Ramos (cell line): ENCODE results near the gene ALOX12B.

Experiments
- in situ Hi-C: fragments of 300-500 bp; cut with MboI; formaldehyde crosslinking; loops from one replicate; pipeline ENCODE4 v1.14.3; 2022; ENCODE audit warnings: low sequenced_read_pairs; ENCODE audit not compliant: unreplicated experiment

The ALOX12B gene

DNA sequence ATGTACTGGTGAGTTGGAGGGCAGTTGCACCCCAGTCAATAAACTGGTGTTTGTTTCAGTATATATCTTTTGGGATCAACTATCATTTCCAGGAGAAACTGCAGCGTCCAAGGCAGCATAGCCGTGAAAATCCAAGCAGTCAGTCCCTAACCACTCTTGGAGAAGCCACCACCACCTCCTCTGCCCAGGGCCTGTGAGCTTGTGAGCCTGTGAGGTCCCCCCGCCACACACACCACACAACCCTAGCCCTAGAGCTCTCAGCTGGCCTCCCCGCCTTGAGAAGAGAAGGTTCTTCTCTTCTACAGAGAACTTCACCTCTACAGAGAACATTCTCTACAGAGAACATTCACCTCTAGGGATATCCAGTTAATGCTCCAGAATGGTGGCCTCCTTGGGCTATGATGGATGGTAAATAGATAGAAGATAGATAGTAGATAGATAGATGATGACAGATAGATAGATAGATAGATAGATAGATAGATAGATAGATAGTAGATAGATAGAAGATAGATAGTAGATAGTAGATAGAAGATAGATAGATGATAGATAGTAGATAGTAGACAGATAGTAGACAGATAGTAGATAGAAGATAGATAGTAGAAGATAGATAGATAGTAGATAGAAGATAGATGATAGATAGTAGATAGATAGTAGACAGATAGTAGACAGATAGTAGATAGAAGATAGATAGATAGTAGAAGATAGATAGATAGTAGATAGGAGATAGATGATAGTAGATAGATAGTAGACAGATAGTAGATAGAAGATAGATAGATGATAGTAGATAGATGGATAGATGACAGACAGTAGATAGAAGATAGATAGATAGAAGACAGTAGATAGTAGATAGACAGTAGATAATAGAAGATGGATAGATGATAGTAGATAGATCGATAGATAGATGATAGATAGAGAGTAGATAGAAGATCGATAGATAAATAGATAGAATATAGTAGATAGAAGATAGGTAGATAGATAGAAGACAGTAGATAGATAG is 35.0 kb downstream of the ALOX12B start:
- in situ Hi-C loops, result loop anchor here (25.0 kb wide), 1 partner anchor 685 kb away; the partner anchor contains the start of gene CCDC42

DNA sequence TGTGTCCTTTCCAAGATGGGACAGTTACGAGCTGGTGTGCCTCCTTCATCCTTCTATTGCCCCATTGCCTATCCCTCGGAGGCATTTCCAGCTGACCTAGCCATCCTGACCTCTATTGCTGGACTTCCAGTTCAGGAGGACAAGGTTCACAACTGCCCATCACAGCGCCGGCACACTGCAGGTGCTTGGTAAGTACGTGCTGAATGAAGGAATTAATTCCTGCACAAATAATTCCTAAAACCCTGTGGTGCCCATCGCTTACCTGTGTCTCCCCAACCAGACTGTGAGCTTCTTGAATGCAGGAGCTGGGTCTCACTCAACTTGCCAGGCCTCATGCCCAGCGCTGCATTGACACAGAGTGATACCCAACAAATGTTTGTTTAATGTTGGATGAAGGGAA is 35.7 kb downstream of the ALOX12B start:
- in situ Hi-C loops, result loop anchor here (25.0 kb wide), 1 partner anchor 685 kb away; the partner anchor contains the start of gene CCDC42

DNA sequence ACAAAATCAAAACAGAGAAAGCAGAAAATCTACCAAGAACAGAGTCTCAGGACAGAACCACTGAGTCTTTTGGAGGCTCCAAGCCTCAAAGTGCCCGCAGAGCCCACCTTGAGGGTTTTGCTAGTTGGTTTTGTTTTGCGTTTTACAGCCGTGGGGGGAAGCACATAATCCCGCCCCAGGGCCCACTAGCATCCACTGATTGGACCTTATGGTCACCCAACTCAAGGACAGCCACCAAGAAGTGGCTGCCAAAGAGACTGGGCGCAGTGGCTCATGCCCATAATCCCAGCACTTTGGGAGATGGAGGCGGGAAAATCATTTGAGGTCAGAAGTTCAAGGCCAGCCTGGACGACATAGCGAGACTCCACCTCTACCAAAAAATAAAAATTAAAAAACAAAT is 38.8 kb downstream of the ALOX12B start:
- in situ Hi-C loops, result no loop called here

DNA sequence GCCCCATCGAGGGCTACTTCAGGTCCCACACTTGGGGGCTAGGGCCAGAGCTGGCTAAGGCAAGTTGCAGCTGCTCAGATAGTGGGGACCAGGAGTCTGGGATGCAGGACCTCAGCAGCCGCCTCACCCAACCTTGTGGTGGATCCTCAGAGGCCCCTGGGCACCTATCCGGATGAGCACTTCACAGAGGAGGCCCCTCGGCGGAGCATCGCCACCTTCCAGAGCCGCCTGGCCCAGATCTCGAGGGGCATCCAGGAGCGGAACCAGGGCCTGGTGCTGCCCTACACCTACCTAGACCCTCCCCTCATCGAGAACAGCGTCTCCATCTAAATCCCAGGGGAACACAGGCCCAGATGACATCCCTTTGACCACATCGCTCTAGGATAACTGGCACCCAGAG is 39.3 kb downstream of the ALOX12B start:
- in situ Hi-C loops, result no loop called here

DNA sequence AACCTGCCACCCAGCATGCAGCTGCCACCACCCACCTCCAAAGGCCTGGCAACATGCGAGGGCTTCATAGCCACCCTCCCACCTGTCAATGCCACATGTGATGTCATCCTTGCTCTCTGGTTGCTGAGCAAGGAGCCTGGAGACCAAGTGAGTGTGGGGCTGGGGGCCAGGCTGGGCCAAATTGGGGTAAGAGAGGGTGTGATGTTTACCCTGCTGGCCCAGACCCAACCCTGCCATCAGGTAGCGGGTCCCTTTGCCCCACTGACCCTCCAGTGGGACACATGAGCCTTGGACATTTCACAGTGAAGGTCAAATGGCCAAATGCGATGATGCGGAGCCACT is 39.8 kb downstream of the ALOX12B start:
- in situ Hi-C loops, result no loop called here

DNA sequence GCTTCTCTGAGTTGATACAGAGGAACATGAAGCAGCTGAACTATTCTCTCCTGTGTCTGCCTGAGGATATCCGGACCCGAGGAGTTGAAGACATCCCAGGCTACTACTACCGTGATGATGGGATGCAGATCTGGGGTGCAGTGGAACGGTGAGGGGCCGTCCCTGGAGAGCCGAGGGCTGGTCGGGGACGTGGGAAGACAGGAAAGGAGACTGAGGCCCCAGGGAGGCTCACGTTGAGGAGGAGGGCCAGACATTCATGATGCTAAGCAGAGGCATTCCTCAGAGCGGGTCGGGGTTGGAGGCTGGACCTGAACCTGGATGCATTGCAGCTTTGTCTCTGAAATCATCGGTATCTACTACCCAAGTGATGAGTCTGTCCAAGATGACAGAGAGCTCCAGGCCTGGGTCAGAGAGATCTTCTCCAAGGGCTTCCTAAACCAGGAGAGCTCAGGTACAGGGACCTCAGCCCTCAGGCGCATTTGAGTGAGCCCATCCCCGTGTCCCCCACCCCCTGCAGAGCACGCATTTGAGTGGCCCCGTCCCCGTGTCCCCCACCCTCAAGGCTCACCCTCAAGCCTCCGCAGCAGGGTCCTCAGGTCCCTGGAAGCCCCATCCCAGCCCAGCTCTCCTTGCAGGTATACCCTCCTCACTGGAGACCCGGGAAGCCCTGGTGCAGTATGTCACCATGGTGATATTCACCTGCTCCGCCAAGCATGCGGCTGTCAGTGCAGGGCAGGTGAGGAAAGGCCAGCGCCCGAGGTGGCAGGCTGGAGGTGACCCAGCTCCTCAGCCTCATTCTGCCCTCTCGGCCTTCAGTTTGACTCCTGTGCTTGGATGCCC is 40.4 kb downstream of the ALOX12B start:
- in situ Hi-C loops, result no loop called here

DNA sequence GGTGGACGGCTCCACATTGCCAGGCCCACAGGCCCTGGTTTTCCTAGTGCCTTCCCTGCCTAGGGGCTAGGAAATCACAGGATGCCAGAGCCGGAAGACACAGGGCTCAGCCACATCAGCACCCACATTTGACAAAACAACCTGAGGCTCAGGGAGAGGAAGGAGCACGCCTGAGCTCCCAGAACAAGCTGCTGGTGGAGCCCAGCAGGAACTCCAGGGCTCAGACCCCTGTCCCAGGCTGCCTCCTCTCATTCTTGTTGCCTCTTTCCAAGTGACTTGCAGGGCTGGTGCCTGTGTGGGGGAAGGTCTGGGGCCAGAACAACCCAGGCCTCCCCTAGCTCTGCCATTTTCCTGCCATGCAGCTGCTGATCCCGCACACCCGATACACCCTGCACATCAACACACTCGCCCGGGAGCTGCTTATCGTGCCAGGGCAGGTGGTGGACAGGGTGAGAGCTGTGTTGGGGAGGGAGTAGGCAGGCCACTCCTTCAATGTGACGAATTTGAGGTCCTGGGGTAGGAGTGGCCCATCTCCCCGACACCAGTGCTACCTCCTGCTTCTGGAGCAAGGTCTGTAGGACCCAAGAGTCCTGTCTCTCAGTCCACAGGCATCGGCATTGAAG is 41.1 kb downstream of the ALOX12B start:
- in situ Hi-C loops, result no loop called here

DNA sequence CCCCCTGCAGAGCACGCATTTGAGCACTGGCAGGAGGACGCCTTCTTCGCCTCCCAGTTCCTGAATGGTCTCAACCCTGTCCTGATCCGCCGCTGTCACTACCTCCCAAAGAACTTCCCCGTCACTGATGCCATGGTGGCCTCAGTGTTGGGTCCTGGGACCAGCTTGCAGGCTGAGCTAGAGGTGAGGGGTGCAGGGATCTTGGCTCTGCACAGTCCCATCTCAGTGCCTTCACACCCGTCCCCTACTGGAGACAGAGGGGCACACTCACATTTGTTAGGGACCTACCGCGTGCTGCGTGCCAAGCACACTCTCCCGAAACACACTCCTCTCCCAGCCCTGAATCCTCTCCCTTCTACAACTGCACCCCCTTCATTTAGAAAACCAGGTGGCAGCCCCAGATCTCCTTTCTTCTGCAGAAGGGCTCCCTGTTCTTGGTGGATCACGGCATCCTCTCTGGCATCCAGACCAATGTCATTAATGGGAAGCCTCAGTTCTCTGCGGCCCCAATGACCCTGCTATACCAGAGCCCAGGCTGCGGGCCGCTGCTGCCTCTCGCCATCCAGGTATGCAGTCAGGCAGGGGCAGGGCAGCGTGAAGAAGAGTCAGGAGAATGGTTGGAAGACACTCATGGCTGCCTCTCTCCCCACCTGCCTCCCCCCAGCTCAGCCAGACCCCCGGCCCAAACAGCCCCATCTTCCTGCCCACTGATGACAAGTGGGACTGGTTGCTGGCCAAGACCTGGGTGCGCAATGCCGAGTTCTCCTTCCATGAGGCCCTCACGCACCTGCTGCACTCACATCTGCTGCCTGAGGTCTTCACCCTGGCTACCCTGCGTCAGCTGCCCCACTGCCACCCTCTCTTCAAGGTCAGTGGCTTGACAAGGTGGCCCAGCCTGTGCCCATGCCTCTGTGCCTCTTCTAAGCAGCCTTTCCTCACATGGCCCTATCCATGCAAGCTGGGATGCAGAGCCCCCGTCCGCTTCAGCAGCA is 42.4 kb downstream of the ALOX12B start:
- in situ Hi-C loops, result no loop called here

DNA sequence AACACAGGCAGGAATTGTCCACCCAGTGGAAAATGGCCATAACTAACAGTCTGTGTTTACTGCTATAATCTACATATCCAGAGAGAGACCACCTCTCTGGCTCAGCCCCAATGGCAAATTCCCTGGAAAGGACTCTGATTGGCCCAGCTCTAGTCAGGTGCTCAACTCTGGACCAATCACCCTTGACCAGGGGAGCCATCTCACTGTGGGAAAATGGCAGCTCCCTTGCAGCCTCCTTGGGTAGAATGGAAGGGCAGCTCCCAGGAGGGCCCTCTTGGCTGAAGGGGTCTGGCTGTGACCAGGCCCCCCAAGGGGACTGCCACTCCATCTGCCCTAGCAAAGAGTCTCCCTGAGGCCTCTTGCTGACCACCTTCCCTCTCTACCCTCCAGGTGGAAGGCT is 45.5 kb downstream of the ALOX12B start:
- in situ Hi-C loops, result no loop called here

DNA sequence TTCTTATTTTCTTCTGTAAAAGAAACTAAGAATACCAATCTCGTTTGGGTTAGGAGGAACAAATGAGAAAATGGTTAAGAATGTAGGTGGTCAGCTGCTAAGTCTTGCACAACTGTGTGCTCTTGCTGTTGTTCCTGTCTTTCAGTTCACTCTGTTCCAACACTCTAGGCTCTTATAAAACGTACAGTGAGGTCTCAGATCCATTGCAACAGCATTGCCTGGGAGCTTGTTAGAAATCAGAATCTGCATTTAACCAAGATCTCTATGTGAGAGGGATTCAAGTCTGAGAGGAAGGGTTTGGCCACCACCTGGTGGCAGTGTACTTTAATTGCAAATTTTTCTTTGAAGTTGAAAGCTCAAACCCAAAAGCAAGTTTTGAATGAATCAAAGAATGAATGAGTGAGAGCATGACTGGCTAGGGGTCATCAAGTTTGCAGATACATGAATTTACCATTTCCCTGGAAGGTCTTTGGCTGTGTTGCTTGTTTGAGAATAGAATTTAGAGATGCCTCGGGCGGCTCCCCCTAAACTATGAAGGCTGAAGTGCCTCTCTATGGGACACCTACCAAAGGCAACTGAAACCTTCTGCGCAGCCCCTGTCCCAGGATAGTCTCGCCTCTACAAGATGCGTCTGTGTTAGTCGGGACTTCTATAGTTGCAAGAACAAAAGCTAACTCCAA is 46.1 kb downstream of the ALOX12B start:
- in situ Hi-C loops, result no loop called here

DNA sequence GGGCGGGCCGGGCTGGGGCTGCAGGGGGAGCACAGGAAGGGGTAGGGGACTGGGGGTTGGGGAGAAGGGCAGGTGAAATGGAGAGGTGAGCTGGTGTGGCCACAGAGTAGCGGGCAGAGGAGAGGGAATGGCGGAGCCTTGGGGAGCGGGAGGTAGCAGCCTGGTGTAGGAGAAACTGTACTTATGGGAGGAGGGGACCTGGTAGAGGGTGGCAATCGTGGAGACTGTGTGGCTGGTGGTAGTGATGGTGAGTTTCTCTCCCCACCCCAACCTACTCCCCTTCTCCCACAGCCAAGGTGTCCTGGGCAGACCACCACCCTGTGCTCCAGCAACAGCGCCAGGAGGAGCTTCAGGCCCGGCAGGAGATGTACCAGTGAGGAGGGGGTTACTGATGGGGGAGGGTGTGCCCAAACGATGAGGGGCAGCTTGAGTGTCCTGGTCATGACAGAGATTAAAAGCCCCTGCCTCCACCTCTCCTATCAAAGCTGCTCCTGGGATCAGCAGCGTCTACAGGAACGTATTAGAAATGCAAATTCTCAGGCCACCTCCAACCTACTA is 47.8 kb downstream of the ALOX12B start:
- in situ Hi-C loops, result no loop called here

DNA sequence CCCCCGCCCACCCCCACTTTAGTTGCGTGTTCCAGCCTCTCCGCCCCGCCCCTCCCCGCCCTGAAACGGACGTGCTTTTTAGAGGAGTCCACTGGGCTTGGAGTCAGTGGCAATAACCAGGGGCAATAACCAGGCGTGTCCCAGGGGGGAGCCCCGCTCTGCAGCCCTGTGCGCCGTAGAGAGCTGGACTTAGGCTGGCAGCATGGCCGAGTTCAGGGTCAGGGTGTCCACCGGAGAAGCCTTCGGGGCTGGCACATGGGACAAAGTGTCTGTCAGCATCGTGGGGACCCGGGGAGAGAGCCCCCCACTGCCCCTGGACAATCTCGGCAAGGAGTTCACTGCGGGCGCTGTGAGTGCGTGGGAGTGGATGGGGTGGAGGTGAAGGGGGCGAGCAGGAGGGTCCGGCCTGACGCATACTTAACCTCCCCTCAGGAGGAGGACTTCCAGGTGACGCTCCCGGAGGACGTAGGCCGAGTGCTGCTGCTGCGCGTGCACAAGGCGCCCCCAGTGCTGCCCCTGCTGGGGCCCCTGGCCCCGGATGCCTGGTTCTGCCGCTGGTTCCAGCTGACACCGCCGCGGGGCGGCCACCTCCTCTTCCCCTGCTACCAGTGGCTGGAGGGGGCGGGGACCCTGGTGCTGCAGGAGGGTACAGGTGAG is 48.4 kb downstream of the ALOX12B start, which contains the start of gene ALOX15B:
Gene ALOX15B (plus strand): TSS at position 106 of the 657 bp plus-strand sequence. CDS start 97 bp downstream, at position 203.
- in situ Hi-C loops, result no loop called here

DNA sequence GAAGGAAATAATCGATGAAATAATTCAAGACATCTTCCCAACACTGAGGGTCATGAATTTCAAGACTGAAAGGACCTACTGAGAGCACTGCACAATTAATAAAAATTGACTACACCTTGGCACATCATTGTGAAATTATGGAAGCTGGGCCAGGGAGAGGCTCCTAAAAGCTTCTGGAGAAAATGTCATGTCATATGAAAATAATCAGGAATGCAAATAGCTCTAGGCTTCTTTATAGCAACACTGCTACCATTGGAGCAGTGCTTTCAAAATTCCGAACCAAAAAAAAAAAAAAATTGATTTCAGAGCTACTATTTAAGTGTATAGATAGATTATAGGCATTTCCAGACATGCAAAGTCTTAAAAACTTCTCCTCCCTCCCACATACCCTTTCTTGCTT is 55.1 kb downstream of the ALOX12B start:
- in situ Hi-C loops, result no loop called here

DNA sequence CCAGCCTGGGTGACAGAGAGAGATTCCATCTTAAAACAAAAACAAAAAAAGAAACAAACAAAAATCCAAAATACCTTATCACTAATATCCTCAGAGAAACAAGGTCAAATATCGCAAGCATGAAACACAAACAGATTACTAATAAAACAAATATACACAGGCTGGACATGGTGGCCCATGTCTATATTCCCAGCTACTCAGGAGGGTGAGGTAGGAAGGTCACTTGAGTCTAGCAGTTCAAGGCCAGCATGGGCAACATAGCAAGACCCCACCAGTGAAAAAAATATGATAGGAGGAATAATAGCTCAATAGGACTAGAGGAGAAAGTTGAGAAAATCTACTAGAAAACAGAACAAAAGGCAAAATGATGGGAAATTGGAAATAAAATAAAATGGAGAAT is 55.6 kb downstream of the ALOX12B start:
- in situ Hi-C loops, result no loop called here

DNA sequence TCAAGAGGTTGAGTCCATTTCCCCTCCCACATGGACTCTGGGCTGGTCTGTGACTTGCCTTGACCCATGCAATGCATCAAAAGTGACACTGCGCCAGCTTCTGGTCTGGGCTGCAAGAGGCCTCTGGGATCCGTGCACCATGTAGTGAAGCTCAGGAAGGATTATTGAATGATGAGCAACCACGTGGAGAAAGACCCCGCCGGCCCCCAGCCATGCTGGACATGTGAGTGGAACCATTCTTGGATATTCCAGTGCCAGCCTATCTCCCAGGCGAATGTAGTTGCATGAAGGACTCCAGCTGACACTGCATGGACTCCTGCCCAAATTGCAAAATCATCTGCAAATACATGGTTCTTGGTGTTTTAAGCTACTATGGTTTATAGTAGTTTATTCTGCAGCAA is 56.3 kb downstream of the ALOX12B start:
- in situ Hi-C loops, result no loop called here

DNA sequence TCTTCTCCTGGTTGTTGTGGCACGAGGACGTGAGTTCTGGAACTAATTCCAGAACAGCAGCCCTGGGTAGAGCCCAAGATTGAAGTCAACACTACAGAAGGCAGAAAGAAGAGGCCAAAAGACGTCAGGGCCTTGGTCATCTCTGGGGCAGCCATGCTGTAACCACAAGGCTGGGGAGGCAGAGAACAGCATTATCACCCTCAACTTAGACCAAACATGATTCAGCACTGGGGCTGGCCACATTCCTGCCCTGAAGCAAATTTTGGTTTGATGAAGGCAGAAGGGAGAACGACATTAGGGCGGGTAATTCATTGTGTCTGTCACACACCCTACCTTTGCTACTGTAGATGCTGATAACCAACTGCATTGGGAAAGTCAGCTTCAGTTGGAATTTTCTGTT is 58.4 kb downstream of the ALOX12B start:
- in situ Hi-C loops, result no loop called here

DNA sequence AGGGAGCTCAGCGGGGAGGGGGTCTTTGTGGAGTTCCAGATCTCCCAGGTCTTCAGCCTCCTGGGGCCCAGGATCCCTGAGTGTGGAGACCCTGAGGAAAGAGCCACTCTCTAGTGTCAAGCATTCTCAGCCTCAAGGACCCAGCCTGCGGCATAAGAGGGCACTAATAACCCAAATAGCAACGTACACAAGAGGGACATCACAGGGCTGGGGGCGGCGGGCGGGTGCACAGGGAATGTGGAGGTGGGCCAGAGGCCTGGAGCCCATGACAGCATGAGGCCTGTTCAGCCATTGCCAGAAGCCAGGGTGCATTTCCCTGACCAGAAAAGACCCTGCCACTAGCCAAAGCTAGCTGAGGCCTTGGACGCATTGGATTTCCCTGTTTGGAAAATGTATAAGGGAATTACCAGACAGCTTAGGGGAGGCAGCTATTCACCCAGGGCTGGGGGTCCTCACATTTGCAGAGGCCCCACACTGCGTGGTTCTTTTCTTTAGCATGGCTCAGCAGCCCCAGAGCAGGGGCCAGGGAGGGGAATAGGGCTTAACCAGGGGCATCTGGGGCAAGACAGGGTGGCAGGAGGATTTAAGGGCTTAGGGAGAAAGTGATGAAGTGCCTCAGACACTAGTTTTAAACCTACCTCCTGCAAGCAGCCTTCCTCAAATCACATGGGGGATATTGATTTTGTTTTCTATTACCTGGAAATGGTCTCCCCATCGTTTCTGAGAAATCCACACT is 62.2 kb downstream of the ALOX12B start:
- in situ Hi-C loops, result no loop called here
